Right renal pelvis (tissue), 4 donors: Measurements from ENCODE around the gene SOCS3. TPM values are rescaled to one million over a fixed set of nuclear protein-coding genes. Genes with fewer than 3 reads are reported as not detected.
"Not testable (repeated sequence)": the region's sequence is repeated elsewhere in the genome, so short reads cannot be mapped to it uniquely, and the experiment has no call there.

Source experiments
- DNase-seq, 4 donors: peaks; one replicate each; pipeline ENCODE4 v3.0.0-alpha.2; 2013; ENCODE audit warnings: low read depth in 4 of 4, low spot score in 3 of 4, missing footprints in 1 of 4
- polyA plus RNA-seq, 4 donors: library from polyadenylated mRNA; unstranded; fragments of 120-200 nt; gene quantifications; one replicate each; pipeline ENCODE4 v1.2.1, GENCODE V29; 2013; ENCODE audit not compliant: insufficient read length in 4 of 4

Gene SOCS3
- polyA plus RNA-seq, 4 donors, result 9.7 to 26.8 (median 12.1) TPM

GRCh38 chr17:78337244-78338109, 22.4 kb downstream of the SOCS3 start:
- DNase-seq, result no peak

DNA sequence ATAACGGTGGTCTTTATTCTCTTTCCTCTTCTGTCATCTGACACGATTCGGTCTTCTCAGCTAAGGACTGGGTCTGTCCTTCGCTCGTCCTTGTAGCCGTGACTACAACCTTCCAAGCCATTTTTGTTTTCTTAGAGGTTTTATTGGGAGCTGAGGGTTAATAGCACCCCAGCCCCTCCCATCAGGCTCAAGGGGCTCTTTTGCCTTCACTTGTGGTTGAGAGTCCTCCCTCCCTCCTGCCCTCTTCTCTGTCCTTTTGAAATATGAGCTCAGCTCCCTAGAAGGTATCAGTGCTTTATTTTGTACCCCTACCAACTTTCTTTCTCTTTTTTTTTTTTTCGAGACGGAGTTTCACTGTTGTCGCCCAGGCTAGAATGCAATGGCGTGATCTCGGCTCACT, 24.7 kb downstream of the SOCS3 start:
- no peak for DNase-seq

DNA sequence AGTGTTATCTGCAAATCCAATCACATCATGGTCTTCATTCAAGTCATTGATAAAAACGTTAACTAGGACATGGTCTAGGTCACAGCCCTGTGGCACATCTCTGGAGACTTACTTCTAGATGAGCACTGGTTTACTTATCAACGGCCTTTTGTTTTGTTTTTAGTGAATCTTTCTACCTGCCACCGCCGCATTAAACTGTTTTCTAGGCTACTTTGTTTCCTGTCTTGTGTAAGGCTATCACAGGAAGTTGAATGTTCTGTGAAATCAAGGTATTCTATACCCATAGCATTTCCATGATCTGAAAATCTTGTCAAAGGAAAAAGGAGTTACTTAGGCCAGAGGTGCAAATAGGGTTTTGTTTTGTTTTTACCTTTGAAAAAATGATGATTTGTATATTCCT, 26.9 kb downstream of the SOCS3 start:
- no peak for DNase-seq

- not testable (repeated sequence) for DNase-seq
Observed at GRCh38 chr17:78331355-78331754, 28.5 kb downstream of the SOCS3 start.

DNA sequence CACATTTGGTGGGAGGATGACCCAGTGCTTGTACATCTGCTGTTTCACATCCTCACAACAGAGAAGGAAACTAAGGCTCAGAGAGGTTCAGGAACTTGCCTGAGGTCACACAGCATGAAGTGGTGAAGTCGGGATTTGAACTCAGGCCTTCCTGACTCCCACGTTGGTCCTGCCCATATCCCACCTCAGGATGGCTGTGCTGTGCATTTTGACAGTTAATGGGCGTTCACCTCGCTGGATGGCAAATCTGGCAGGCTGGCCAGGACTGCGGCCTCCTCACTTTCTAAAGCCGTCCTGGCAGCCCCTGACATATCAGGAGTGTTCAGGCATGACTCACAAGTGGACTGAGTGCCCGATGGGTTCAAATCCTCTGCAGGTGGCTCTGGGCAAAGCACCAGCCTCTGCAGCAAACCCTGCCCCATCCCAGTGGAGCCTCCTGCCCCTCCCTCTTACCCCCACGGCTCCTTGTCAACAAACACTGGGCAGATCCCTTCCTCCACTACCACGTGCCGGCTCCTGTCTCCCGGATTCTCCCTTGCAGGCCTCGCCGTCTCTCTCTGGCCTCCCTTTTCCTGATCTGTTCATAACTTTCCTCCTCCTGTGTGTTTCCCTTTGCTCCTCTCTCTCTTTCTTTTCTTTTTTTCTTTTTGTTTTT, 29.2 kb downstream of the SOCS3 start:
- DNase-seq, result no peak

GRCh38 chr17:78329263-78330059, 30.4 kb downstream of the SOCS3 start:
- no peak for DNase-seq

GRCh38 chr17:78327880-78328279, 32.0 kb downstream of the SOCS3 start:
- no peak for DNase-seq

DNA sequence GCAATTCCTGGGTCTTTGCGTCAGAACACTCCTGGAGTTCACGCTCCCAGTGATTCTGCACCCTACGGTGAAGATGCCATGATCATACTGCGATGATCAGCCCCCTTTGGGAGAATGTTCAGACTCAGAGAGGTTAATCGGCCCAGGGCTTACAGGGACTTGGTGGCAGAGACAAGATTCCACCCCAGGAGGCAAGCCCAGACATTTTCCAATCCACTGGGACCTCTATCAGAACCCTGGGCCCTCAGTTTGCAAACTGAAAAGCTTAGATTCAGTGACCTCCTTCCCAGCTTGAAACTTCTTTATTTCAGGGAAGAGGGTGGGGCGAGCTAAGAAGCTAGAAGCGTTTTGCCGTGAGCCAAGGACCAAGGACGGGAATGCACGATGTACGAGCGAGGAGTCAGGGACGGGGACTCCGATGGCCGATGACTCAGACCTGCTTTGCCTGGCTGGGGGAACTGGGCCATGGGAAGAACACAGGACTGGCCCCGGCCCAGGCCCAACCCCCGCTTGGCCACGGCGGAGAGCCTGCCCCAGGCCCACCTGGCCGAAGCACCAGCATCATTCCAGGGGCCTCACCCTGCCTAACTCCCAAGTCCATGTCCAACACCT, 34.7 kb downstream of the SOCS3 start:
- DNase-seq, result no peak

GRCh38 chr17:78324391-78325075, 35.3 kb downstream of the SOCS3 start:
- peak; percentile 63 to 83 (median 78) for DNase-seq

- no peak for DNase-seq
Observed at GRCh38 chr17:78323826-78324390, 36.0 kb downstream of the SOCS3 start.

GRCh38 chr17:78322858-78323455, 36.9 kb downstream of the SOCS3 start:
- no peak for DNase-seq

- no peak for DNase-seq
Observed at GRCh38 chr17:78322327-78322857, 37.5 kb downstream of the SOCS3 start.

- no peak for DNase-seq
Observed at GRCh38 chr17:78318843-78319242, 41.0 kb downstream of the SOCS3 start.

DNA sequence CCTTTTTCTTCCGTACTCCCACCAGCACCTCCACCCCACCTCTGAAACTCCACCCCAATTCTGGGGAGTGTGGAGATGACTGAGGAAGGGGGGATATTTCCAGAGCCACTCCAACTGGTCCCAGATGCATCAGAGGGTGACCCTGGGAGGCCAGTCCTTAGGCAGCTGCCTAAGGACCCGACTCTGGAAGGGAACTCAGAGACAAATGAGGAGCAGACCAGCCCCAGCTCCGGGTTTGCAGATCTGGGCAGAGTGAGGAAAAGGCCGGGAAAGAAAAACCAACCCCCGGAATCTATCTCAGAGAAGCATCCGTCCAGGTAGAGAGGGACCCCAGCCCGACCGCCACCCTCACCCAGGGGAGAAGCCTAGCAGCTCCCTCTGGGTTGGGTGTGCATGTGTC, 41.5 kb downstream of the SOCS3 start:
- no peak for DNase-seq

DNA sequence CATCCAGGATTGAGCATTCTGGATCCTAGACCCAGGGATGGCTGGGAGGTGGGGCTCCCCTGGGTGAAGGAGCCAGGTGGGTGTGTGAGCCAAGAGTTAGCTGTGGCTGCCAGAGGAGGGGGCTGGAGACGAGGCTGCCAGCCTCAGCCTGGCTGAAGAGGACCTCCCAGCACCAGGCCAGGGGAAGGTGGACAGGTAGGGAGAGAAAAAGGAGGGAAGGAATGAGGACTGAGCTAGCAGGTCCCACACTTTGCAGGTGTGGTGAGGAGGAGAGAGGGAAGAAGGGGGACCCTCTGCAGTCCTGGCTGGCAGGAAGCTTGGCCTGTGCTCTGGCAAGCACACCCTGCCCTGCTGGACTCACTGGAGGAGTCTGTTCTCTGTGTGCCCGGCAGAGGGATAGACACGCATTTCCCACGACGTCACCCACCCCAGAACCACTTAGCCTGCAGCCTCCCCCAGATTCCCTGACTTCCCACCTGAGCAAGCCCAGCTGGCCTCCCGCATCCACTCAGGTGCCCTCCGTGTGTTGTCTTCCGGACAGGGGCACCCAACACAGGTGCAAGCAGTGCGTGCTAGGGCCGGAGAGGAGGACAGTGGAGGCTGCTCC, 42.0 kb downstream of the SOCS3 start:
- no peak for DNase-seq

GRCh38 chr17:78316867-78317789, 42.7 kb downstream of the SOCS3 start:
- DNase-seq, result peak in 1 of 4 donors; percentile 61

- DNase-seq, result no peak
Observed at GRCh38 chr17:78316115-78316866, 43.6 kb downstream of the SOCS3 start.
